Measurements from ENCODE around the gene ROBO2. TPM values are rescaled to one million over a fixed set of nuclear protein-coding genes. Genes with fewer than 3 reads are reported as not detected.

Gene ROBO2
- total and polyA plus RNA-seq, 4 donors: 0.30 to 72.4 (median 3.3) TPM

DNA sequence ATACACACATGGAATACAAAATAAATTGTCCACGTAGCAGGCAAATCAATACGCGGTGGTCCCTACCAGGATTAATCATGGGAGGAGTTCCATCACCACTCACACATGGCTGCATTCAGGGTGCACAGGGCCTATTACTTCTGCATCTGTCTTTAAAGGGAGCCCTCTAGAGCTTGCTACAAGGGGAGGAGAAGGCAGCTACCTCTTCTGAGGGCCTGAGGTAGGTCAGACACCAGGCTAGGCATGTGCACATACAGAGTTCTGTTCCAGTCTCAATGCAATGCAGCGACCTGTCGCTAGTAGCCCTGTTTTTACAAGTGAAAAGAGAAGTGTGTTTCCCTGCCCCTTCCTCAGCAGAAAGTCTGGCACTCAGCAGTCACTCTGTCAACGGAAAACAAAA, 102.7 kb downstream of the ROBO2 start:
- no peak for TF ChIP-seq CTCF (IDR thresholded peaks at IDR 0.05; ENCODE audit: control extremely low read depth, extremely low read depth)
- no peaks in the 10 kb centered on the region for H3K4me1 ChIP-seq (ENCODE audit: control insufficient read depth in 5 of 5, insufficient read depth in 5 of 5, low read length in 5 of 5)
- no peaks in the 10 kb centered on the region for H3K27me3 ChIP-seq (ENCODE audit: control insufficient read depth in 3 of 3, insufficient read depth in 3 of 3, low read length in 2 of 3)
- H3K27ac ChIP-seq (ENCODE audit: low read depth in 1 of 2, low read length in 1 of 2): no peak overlapping the region
- ATAC-seq (ENCODE audit: insufficient read depth, low FRiP score) (no peak), DNase-seq (no peak)
- H3K9me3 ChIP-seq (ENCODE audit: control insufficient read depth in 4 of 4, insufficient read depth in 3 of 4, low read length in 3 of 4): no peaks in the 10 kb centered on the region
- H3K9ac ChIP-seq (ENCODE audit: insufficient read depth in 1 of 2, low read length in 2 of 2): no peak overlapping the region
- H3K4me3 ChIP-seq: no peak overlapping the region
- 78 to 81% methylated on average over 6 of the region's 6 CpGs for WGBS, 2 donors
- H3K36me3 ChIP-seq (ENCODE audit: control insufficient read depth in 4 of 4, insufficient read depth in 4 of 4, low read length in 4 of 4): no peaks in the 10 kb centered on the region

DNA sequence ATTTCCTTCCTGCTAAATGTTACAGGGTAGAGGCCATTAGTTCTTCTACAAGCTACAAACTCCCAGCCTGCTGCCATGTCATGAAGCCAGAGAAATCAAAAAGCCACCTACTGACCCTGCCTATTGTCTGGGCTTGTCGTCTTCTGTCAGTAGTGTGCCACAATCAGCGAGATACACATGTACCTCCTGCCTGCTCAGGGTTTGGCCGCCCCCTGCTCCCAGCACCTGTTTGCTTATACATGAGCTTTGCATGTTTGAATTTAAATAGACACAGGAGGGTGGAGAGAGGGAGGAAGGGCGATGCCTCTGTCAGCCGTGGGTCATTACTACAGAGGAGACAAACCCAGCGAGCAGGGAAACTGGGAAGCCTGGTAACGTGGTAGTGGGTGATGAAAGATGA, 106.1 kb downstream of the ROBO2 start:
- Histone ChIP-seq H3K9me3 (ENCODE audit: control insufficient read depth in 4 of 4, insufficient read depth in 3 of 4, low read length in 3 of 4) (no peaks in the 10 kb centered on the region), H3K4me3 (no peak overlapping the region), H3K36me3 (ENCODE audit: control insufficient read depth in 4 of 4, insufficient read depth in 4 of 4, low read length in 4 of 4) (no peaks in the 10 kb centered on the region), H3K27me3 (ENCODE audit: control insufficient read depth in 3 of 3, insufficient read depth in 3 of 3, low read length in 2 of 3) (no peaks in the 10 kb centered on the region), H3K4me1 (ENCODE audit: control insufficient read depth in 5 of 5, insufficient read depth in 5 of 5, low read length in 5 of 5) (peaks cover 0 to 6% (median 0%) of the 10 kb centered on the region in 5 donors), H3K27ac (ENCODE audit: low read depth in 1 of 2, low read length in 1 of 2) (no peak overlapping the region), H3K9ac (ENCODE audit: insufficient read depth in 1 of 2, low read length in 2 of 2) (no peak overlapping the region)
- 68 to 70% methylated on average over 7 of the region's 7 CpGs for WGBS, 2 donors
- DNase-seq (no peak), ATAC-seq (ENCODE audit: insufficient read depth, low FRiP score) (no peak)
- TF ChIP-seq CTCF (IDR thresholded peaks at IDR 0.05; ENCODE audit: control extremely low read depth, extremely low read depth): no peak

GRCh38 chr3:77147836-77148578, 108.1 kb downstream of the ROBO2 start:
- Histone ChIP-seq H3K4me1 (ENCODE audit: control insufficient read depth in 5 of 5, insufficient read depth in 5 of 5, low read length in 5 of 5) (peaks cover 0 to 6% (median 0%) of the 10 kb centered on the region in 5 donors), H3K9me3 (ENCODE audit: control insufficient read depth in 4 of 4, insufficient read depth in 3 of 4, low read length in 3 of 4) (no peaks in the 10 kb centered on the region), H3K27ac (ENCODE audit: low read depth in 1 of 2, low read length in 1 of 2) (no peak overlapping the region), H3K27me3 (ENCODE audit: control insufficient read depth in 3 of 3, insufficient read depth in 3 of 3, low read length in 2 of 3) (no peaks in the 10 kb centered on the region), H3K9ac (ENCODE audit: insufficient read depth in 1 of 2, low read length in 2 of 2) (no peak overlapping the region), H3K36me3 (ENCODE audit: control insufficient read depth in 4 of 4, insufficient read depth in 4 of 4, low read length in 4 of 4) (no peaks in the 10 kb centered on the region), H3K4me3 (no peak overlapping the region)
- 61 to 64% methylated on average over 8 of the region's 8 CpGs for WGBS, 2 donors
- TF ChIP-seq CTCF (IDR thresholded peaks at IDR 0.05; ENCODE audit: control extremely low read depth, extremely low read depth): no peak
- DNase-seq (no peak), ATAC-seq (ENCODE audit: insufficient read depth, low FRiP score) (no peak)

- Histone ChIP-seq H3K4me3 (no peak overlapping the region), H3K27me3 (ENCODE audit: control insufficient read depth in 3 of 3, insufficient read depth in 3 of 3, low read length in 2 of 3) (no peaks in the 10 kb centered on the region), H3K36me3 (ENCODE audit: control insufficient read depth in 4 of 4, insufficient read depth in 4 of 4, low read length in 4 of 4) (no peaks in the 10 kb centered on the region), H3K9ac (ENCODE audit: insufficient read depth in 1 of 2, low read length in 2 of 2) (no peak overlapping the region), H3K9me3 (ENCODE audit: control insufficient read depth in 4 of 4, insufficient read depth in 3 of 4, low read length in 3 of 4) (no peaks in the 10 kb centered on the region), H3K27ac (ENCODE audit: low read depth in 1 of 2, low read length in 1 of 2) (no peak overlapping the region), H3K4me1 (ENCODE audit: control insufficient read depth in 5 of 5, insufficient read depth in 5 of 5, low read length in 5 of 5) (peaks cover 0 to 6% (median 0%) of the 10 kb centered on the region in 5 donors)
- 79 to 81% methylated on average over 2 of the region's 2 CpGs for WGBS, 2 donors
- ATAC-seq (ENCODE audit: insufficient read depth, low FRiP score): no peak
- no peak for TF ChIP-seq CTCF (IDR thresholded peaks at IDR 0.05; ENCODE audit: control extremely low read depth, extremely low read depth)
- no peak for DNase-seq
Observed at GRCh38 chr3:77149382-77149781, 109.5 kb downstream of the ROBO2 start.
